Breast epithelium (tissue), 4 donors: ENCODE results near the gene KCND2. TPM values are rescaled to one million over a fixed set of nuclear protein-coding genes. Genes with fewer than 3 reads are reported as not detected.

Experiments used
- DNase-seq, 2 donors: peaks; one replicate each; pipeline ENCODE4 v3.0.0-alpha.2; 2019; ENCODE audit warnings: low spot score in 2 of 2
- H3K27ac ChIP-seq, 2 donors: fragments of 200-600 bp; sonication (generic) in 1 of 2; one replicate each; pipeline ENCODE4 v1.5.1; 2016 to 2019; ENCODE audit warnings: mild to moderate bottlenecking in 1 of 2
- H3K27me3 ChIP-seq, 2 donors: fragments of 200-600 bp; sonication (generic) in 1 of 2; one replicate each; pipeline versions ENCODE4 v1.5.1 to v1.6.0; 2017 to 2019; ENCODE audit warnings: control low read depth in 1 of 2, mild to moderate bottlenecking in 1 of 2
- H3K36me3 ChIP-seq: fragments of 200-600 bp; one replicate; pipeline ENCODE4 v1.5.1; 2019
- H3K4me1 ChIP-seq, 2 donors: fragments of 200-600 bp; sonication (generic); one replicate each; pipeline ENCODE4 v1.5.1; 2016 to 2019; ENCODE audit warnings: control low read depth in 1 of 2
- H3K4me3 ChIP-seq, 3 donors: fragments of 200-600 bp; sonication (generic); 1 replicate in 2 of 3; 2 replicates in 1 of 3; pipeline ENCODE4 v1.5.1; 2016 to 2019; ENCODE audit warnings: mild to moderate bottlenecking in 3 of 3, moderate library complexity in 2 of 3
- H3K9me3 ChIP-seq, 2 donors: fragments of 200-600 bp; sonication (generic) in 1 of 2; one replicate each; pipeline ENCODE4 v1.5.1; 2016 to 2019; ENCODE audit warnings: control low read depth in 1 of 2
- POLR2A ChIP-seq: fragments of 450-650 bp; IDR thresholded peaks from one replicate; pipeline ENCODE4 v1.6.1; 2016; ENCODE audit warnings: antibody characterized with exemption, mild to moderate bottlenecking, moderate library complexity
- POLR2AphosphoS5 ChIP-seq, 3 donors: sonication (generic); formaldehyde crosslinking; IDR thresholded peaks; one replicate each; pipeline ENCODE4 v1.6.1; 2017; ENCODE audit warnings: antibody characterized with exemption in 3 of 3
- intact Hi-C: fragments of 100-400 bp; cut with DNase I; formaldehyde crosslinking; loops from one replicate; pipeline ENCODE4 v1.15.1; 2023; ENCODE audit warnings: low total_unique reads
- total RNA-seq, 3 donors: library from RNA; depleted of rRNA; stranded (reverse); fragments of >200 nt; gene quantifications; one replicate each; pipeline ENCODE4 v1.1.0, GENCODE V29; 2016
- TF ChIP-seq, protein P1 (sequence below), 3 donors: fragments of 450-650 bp; IDR thresholded peaks; one replicate each; pipeline ENCODE4 v1.5.1; 2016 to 2017; ENCODE audit warnings: antibody characterized with exemption in 3 of 3, mild to moderate bottlenecking in 3 of 3, moderate library complexity in 3 of 3

Gene KCND2
- total RNA-seq, 3 donors from 2014 or later: 1.9 to 3.6 (median 2.6) TPM

DNA sequence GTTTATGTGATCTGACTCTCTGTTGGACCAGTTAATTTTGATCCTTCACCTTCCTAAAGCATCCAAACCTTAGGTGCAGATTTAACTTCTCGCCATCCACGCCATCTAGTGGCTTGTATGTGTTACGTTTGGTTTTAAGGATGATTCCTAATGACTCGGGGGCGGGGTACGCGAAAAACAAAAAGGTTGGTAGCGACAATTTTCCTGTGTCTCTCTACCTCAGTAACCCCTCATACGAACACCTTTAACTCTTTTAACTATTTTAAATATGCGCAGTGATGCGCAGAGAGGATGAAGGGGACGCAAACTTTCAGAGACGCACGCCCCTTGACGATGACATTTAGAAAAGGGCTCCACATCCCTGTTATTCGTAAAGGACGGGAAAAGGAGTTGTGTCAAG, 714 bp upstream of the KCND2 start:
- Histone ChIP-seq H3K9me3 (no peaks in the 10 kb centered on the region), H3K4me3 (peak overlapping the region; percentile 48 to 69 (median 58)), H3K4me1 (no peaks in the 10 kb centered on the region), H3K27ac (no peak overlapping the region), H3K36me3 (no peaks in the 10 kb centered on the region), H3K27me3 (no peaks in the 10 kb centered on the region)
- DNase-seq: no peak
- TF ChIP-seq, protein P1, sequence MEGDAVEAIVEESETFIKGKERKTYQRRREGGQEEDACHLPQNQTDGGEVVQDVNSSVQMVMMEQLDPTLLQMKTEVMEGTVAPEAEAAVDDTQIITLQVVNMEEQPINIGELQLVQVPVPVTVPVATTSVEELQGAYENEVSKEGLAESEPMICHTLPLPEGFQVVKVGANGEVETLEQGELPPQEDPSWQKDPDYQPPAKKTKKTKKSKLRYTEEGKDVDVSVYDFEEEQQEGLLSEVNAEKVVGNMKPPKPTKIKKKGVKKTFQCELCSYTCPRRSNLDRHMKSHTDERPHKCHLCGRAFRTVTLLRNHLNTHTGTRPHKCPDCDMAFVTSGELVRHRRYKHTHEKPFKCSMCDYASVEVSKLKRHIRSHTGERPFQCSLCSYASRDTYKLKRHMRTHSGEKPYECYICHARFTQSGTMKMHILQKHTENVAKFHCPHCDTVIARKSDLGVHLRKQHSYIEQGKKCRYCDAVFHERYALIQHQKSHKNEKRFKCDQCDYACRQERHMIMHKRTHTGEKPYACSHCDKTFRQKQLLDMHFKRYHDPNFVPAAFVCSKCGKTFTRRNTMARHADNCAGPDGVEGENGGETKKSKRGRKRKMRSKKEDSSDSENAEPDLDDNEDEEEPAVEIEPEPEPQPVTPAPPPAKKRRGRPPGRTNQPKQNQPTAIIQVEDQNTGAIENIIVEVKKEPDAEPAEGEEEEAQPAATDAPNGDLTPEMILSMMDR (IDR thresholded peaks at IDR 0.05): peak; percentile 35 to 48 (median 36)
- no peak for TF ChIP-seq POLR2A
- intact Hi-C loops: loop anchor here (5.0 kb wide), 1 partner anchor 665 kb away; no protein-coding TSS in a partner anchor

DNA sequence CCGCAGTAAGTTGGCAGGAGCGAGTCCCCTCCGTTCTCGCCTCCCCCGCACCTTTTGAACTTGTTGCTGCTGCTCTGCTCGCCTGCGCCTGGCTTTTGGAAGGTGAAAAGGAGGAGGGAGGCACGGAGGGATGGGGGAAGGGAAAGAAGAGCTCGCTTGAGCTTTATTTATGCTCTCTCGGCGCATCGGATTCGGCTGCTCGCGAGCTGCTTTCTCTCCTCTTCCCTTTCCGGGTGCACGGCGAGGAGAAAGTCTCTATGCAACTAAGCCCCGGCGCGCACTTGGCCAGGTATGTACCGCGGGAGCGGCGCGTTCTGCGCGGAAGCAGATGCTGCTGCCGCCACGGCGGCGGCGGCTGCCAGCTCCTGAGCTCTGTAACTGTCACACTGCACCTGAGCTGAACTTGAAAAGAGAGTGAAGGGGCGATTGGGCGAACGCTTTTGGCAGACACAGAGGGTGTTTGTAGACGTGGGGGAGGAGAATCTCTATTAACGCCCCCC, 551 bp downstream of the KCND2 start:
- Histone ChIP-seq H3K4me1 (no peaks in the 10 kb centered on the region), H3K4me3 (peak overlapping the region; percentile 48 to 69 (median 58)), H3K27ac (peak overlapping the region in 1 of 2 donors; percentile 45), H3K27me3 (no peaks in the 10 kb centered on the region), H3K36me3 (no peaks in the 10 kb centered on the region), H3K9me3 (no peaks in the 10 kb centered on the region)
- no peak for DNase-seq
- intact Hi-C loops: loop anchor here (5.0 kb wide), 1 partner anchor 664 kb away; no protein-coding TSS in a partner anchor
- no peak for TF ChIP-seq POLR2AphosphoS5 (IDR thresholded peaks at IDR 0.05)
- TF ChIP-seq, protein P1 (IDR thresholded peaks at IDR 0.05): no peak
- no peak for TF ChIP-seq POLR2A

DNA sequence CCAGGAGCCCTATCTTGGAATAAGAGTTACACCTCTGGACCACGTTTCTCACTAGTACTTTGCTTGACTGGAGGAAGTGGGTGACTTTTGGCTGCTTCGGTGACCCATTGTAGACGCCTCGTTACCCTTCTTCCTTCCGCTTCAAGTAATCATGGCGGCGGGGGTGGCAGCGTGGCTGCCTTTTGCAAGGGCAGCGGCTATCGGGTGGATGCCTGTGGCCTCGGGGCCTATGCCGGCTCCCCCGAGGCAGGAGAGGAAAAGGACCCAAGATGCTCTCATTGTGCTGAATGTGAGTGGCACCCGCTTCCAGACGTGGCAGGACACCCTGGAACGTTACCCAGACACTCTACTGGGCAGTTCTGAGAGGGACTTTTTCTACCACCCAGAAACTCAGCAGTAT, 1.5 kb downstream of the KCND2 start:
- no peak for DNase-seq
- Histone ChIP-seq H3K36me3 (no peaks in the 10 kb centered on the region), H3K4me3 (no peak overlapping the region), H3K27me3 (no peaks in the 10 kb centered on the region), H3K4me1 (no peaks in the 10 kb centered on the region), H3K9me3 (no peaks in the 10 kb centered on the region), H3K27ac (no peak overlapping the region)
- intact Hi-C loops: loop anchor here (5.0 kb wide), 1 partner anchor 663 kb away; no protein-coding TSS in a partner anchor
- TF ChIP-seq POLR2AphosphoS5 (IDR thresholded peaks at IDR 0.05) (no peak), POLR2A (no peak)
- TF ChIP-seq, protein P1 (IDR thresholded peaks at IDR 0.05): no peak

DNA sequence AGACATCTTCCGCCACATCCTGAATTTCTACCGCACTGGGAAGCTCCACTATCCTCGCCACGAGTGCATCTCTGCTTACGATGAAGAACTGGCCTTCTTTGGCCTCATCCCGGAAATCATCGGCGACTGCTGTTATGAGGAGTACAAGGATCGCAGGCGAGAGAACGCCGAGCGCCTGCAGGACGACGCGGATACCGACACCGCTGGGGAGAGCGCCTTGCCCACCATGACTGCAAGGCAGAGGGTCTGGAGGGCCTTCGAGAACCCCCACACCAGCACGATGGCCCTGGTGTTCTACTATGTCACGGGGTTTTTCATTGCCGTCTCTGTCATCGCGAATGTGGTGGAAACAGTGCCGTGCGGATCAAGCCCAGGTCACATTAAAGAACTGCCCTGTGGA, 1.9 kb downstream of the KCND2 start:
- Histone ChIP-seq H3K27me3 (no peaks in the 10 kb centered on the region), H3K9me3 (no peaks in the 10 kb centered on the region), H3K27ac (no peak overlapping the region), H3K4me1 (no peaks in the 10 kb centered on the region), H3K36me3 (no peaks in the 10 kb centered on the region), H3K4me3 (no peak overlapping the region)
- TF ChIP-seq, protein P1 (IDR thresholded peaks at IDR 0.05): no peak
- TF ChIP-seq POLR2AphosphoS5 (IDR thresholded peaks at IDR 0.05): no peak
- no peak for TF ChIP-seq POLR2A
- intact Hi-C loops: loop anchor here (5.0 kb wide), 1 partner anchor 662 kb away; no protein-coding TSS in a partner anchor
- DNase-seq: no peak

DNA sequence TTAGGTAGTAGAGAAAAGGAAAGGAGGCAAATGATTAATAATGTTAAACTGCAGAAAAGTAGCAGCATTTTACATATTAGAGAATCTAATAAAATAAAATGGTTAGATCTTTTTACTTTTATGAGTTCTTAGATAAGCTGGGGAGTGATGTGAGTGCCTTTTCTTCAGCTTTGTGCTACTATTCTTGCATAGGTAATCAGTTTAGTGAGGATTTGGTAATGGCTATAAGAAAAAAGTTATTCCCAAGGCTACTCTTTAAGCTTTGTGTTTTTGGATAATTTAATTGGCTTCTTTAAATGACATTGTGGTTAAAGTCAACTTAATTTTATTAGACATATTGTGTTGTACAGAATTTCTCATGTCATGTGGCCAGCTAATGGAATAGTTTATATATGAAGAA, 3.7 kb downstream of the KCND2 start:
- no peaks in the 10 kb centered on the region for H3K36me3 ChIP-seq
- TF ChIP-seq POLR2A (no peak), POLR2AphosphoS5 (IDR thresholded peaks at IDR 0.05) (no peak)
- TF ChIP-seq, protein P1 (IDR thresholded peaks at IDR 0.05): no peak
- H3K27ac ChIP-seq: no peak overlapping the region
- no peak for DNase-seq
- H3K4me3 ChIP-seq: no peak overlapping the region
- H3K9me3 ChIP-seq: no peaks in the 10 kb centered on the region
- no peaks in the 10 kb centered on the region for H3K4me1 ChIP-seq
- no peaks in the 10 kb centered on the region for H3K27me3 ChIP-seq
- intact Hi-C loops: no loop called here
